IPS DF 19.7 (cell line): ENCODE measurements around the gene CNST.
"Not testable (repeated sequence)": the region's sequence is repeated elsewhere in the genome, so short reads cannot be mapped to it uniquely, and the experiment has no call there.

Source experiments
- DNase-seq: peaks from one replicate; pipeline ENCODE4 v3.0.0-alpha.2; 2013; ENCODE audit warnings: low read depth, low spot score

CNST gene

GRCh38 chr1:246618240-246618808 is 52.1 kb downstream of the CNST start:
- DNase-seq: no peak

DNA sequence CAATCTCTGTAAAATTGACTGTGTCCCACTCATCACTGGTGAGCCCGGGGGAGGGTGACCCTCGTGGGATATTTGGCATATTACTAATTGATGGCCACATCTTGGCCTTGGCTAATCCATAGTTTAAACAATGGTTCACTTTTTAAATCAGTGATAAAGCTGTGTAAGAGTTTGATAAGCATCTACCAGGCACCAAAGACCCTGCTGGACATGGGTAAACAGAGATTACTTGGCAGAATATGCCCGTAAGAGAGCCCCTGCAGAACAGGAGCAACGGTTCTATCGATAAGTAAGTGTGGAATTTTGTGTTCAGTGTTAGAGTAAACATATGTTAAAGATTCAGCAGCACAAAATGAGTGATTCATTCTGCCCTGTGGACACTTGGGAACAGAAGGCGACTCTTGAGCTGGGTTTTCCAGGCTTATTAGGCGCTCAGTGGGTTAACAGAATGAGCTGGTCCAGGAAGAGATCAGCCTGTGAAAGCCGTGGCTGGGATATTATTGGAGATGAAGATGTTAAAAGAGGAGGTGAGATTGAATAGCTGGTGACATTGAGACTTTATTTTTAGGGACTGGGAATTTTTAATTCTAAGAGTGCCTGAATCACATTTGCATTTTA is 55.9 kb downstream of the CNST start:
- DNase-seq: no peak

DNA sequence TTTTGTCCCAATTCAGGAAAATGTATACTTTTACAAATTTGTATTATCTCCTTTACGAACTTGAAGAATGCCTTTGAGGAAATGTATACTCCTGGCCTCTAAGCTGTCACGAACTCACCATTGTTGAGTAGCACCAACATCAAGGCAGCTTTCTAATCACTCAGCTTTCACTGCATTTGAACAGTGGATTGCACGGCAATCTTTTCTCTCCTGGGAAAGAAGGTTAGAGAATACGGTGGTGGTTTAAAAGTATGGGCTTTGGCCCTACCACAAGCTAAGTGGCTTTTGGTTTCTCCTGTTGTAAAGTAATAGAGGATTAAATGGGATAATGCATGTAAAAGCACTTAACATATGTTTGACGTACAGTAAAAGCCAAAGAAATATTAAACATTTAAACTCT is 57.8 kb downstream of the CNST start:
- DNase-seq: no peak

DNA sequence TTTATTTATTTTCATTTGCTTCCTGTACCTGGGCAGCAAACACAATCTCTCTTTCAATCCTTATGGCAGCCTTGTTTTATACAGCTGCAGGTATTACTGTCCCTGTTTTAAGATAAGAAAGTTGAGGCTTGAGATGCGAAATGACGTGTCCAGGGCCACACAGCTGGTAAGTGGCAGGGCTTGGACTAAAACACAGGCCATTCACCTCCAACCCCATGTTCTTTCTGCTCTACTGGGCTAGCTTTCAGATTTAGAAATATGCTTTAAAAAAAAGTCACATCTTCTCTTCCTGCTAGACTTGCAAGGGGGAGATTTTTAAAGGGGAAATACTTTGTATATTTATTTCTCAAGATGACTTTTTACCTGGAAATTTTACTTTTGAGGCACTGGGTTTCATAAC is 62.8 kb downstream of the CNST start:
- DNase-seq: no peak

- DNase-seq: no peak
These were observed 63.7 kb downstream of the CNST start for GRCh38 chr1:246629976-246630375.

DNA sequence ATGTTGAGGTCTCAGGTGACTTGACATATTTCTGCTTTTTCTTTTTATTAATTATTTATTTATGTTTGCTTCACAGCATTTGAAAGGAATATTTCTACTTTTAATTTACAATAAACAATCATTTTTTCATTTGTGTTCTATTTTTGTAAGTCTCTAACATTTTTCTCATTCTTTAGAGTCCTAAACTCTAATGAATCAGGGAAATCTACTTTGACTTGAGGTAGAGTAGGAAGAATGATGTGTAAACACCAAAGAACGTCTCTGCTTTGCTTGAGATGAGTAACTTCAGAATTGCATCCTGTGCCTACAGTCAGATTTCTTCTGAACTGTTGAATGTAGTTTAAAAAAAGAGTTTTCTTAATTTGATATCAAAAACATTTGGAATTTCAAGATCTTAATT is 65.2 kb downstream of the CNST start:
- no peak for DNase-seq

GRCh38 chr1:246632281-246633168 is 66.3 kb downstream of the CNST start:
- no peak for DNase-seq

- DNase-seq: not testable (repeated sequence)
These were observed 68.4 kb downstream of the CNST start for GRCh38 chr1:246634659-246635058.

GRCh38 chr1:246638941-246639655 is 72.8 kb downstream of the CNST start:
- no peak for DNase-seq

DNA sequence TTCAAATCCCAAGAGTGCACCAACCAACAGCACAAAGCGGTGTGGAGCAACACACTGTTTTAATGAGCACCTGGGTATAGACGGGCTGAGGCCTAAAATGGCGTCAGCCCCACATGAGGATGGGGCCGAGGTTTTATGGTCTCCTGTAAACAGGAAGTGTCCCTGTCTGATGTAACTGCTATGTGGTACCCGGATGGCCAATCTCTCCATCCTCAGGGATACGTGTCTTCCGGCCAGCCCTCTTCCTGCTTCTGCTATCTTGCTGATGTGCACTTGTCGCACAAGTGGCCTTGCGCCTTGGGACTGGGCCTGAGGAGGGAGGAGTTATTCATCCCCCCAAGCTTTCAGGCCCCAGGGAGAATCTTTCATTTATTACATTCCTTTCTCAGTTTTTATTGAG is 73.5 kb downstream of the CNST start:
- no peak for DNase-seq

DNA sequence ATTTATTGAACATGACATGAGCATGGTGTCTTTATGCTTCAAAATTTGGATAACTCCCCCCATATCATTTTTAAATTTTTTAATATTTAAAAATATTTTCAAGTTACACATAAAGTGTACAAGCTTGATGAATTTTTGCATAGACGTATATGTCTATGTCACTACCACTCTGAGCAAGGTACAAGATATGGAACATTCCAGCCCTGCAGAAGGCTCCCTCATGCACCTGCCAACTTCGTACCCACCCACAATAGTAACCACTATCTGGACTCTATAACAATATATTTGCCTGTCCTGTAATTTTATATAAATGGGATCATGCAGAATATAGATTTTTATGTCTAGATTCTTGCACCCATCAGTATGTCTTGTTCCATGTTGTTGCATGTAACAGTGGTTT is 74.5 kb downstream of the CNST start:
- DNase-seq: no peak

DNA sequence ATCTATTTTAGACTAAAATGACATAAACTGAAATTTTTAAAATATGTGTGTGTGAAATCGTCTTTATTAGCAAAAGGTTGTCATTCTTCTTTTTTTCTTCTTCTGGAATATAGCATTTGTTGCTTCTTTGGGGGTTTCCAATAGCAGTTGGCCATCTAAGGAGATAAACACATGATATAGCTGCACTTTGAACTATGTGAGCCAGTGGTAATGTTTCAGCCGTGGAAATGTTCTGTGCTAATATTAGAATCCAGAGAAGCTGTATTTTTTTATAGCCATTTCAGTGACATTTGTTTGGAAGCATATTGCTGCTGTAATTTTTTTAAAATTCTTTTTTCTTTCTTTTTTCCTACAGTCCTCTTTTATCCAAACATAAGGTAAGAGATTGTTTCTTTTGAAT is 75.1 kb downstream of the CNST start:
- DNase-seq: no peak

DNA sequence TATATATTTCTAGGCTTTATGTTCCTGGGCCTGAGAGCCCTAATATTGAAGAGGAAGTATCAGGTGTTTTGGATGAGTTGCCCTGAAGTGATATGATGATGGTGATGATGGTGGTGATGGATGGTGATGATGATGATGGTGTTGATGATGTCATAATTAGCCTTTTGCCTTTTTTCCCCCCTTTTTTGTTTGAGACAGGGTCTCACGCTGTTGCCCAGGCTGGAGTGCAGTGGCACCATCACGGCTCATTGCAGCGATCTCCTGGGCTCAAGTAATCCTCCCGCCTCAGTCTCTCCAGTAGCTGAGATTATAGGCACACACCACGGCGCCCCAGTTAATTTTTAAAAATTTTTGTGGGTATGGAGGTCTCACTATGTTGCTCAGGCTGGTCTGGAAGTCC is 76.5 kb downstream of the CNST start:
- DNase-seq: no peak

GRCh38 chr1:246647113-246647512 is 80.9 kb downstream of the CNST start:
- peak; percentile 80 for DNase-seq

- DNase-seq: no peak
These were observed 81.3 kb downstream of the CNST start for GRCh38 chr1:246647513-246647912.

DNA sequence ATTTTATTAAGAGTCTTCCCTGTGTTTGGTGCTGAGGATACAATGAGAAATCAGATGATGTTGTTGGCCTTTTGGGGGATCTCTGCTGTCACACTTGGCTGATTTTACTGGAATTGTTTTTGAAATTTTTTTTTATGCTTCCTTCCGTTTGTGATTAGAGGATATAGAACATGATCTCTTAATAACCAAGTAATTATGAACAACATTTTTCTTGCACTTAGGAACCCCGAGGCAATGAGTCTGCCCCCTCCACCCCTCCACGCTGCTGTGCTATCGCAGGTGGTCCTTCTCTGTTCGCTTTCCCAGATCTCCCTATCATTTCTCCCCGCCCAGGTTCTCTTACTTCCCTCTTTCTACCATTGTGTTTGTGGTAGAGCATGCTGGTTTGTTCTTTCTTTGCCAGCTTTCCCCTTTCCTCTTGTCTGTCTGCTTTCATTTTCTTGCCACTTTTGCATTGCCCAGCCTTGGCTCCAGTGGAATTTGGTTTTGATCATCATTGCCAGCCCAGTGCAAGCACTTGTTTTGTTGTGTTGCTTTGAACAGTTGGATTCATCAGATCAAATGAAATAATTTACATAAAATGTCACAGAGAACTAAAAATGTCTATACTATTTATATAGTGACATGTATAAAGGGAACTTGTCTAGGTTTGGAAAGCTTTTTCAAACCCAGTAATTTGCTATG is 84.9 kb downstream of the CNST start:
- DNase-seq: no peak

- DNase-seq: no peak
These were observed 92.3 kb downstream of the CNST start for GRCh38 chr1:246658567-246658966.

DNA sequence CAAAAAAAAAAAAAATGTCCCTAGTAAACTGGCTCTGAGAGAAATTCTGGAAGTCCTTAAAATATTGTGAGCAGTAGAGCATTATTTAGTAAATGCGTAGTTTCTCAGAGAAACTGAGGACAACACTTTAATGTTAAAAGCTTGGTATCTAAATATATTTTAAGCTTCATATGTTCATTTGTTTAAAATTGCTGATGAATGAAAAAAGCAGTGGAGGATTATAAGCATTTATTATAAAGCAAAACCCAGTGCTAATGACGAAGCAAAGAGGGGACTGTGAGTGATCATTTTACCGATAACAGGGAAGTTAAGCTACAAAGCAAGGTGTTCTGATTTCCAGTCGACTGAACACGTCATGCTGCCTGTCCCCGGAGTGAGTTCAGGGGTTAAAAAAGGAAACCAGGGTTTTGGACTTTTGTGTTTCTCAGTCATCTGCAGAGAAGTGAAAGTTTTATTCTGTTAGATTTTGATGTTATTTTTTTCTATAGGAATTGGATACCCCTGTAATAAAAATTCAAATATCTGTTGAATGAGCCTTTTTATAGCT is 93.4 kb downstream of the CNST start:
- no peak for DNase-seq

DNA sequence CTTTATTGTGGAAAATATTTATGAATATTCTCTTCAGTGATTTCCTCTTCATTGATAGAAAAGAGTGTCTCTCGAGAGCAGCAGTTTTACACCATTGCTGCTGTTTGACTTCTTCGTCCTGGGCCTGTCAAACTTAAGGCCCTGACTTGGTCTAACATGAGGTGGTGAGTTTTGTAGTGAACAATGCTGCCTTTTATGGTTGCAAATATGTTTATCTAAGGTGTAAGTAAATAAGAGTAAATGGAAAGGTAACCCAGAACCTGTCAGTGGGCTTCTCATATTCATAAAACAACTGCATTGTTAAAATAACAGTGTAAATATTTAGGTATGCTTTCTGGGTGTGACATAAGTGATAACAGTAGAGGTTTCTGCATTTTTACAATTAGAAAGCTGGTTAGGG is 95.2 kb downstream of the CNST start:
- DNase-seq: no peak

DNA sequence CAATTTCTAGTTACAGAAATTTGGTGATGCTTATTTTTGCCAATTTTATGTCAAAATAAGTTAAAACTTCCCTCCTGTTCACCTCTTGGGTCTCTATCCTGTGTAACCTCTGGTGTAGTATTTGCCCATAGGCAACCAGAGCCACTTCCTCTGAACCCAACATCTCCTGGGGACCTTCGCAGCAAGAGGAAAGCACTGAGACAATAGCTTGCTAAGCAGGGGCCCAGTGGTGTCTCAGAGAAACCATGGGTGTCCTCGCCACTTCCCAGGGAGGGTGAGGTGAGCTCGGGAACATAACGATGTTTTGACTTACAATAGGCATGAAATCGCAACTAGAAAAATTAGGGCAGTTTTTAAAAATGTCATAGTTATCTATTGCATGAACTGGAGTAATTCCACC is 101.5 kb downstream of the CNST start:
- no peak for DNase-seq

DNA sequence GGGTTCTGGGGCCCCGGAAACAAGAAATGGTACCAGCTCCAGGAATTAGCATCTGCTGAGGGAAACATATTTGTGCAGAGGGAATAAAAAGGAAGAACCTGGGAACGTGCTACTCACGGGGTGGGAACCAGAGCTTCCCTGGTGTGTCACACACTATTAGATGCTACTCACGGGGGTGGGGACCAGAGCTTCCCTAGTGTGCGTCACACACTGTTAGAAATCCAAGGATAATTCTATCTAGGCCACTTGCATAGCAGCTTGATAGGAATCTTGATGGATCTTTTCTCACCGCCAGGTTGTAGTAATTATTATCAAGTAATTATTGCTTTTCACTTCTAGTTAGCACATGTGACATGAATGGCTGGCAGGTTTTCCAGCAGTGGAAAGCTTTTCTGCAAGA is 103.4 kb downstream of the CNST start:
- no peak for DNase-seq
